Uterus (tissue), 2 donors: ENCODE results near the gene IFNAR1.

Experiments used
- CTCF ChIP-seq, 4 experiments: fragments of 200-600 bp in 2 of 4; fragments of 450-650 bp in 2 of 4; sonication (generic) in 2 of 4; IDR thresholded peaks; one replicate each; pipeline ENCODE4 v1.5.1; 2016 to 2019; ENCODE audit warnings: antibody characterized with exemption in 4 of 4, mild to moderate bottlenecking in 2 of 4, moderate library complexity in 1 of 4
- POLR2A ChIP-seq, 2 donors: fragments of 450-650 bp; IDR thresholded peaks; one replicate each; pipeline ENCODE4 v1.6.1; 2016; ENCODE audit warnings: antibody characterized with exemption in 2 of 2, mild to moderate bottlenecking in 1 of 2, moderate library complexity in 1 of 2

GRCh38 chr21:33368124-33368523 is 43.4 kb downstream of the IFNAR1 start:
- TF ChIP-seq CTCF (IDR thresholded peaks at IDR 0.05) (no peak), POLR2A (IDR thresholded peaks at IDR 0.05) (no peak)
